ENCODE measurements around the gene KCNC3.

GRCh38 chr19:50357178-50358100 lies 28.3 kb upstream of the KCNC3 start:
- TF ChIP-seq CTCF (IDR thresholded peaks at IDR 0.05), result peak; percentile 74 to 93 (median 82)
- peak in 1 of 2 donors; percentile 15 for TF ChIP-seq POLR2A (IDR thresholded peaks at IDR 0.05)
- peak in 3 of 4 donors; percentile 12 to 32 (median 27) for TF ChIP-seq POLR2AphosphoS5 (IDR thresholded peaks at IDR 0.05)
- TF ChIP-seq EP300 (IDR thresholded peaks at IDR 0.05), result no peak
